ENCODE results near the gene LOXHD1.

Gene LOXHD1

DNA sequence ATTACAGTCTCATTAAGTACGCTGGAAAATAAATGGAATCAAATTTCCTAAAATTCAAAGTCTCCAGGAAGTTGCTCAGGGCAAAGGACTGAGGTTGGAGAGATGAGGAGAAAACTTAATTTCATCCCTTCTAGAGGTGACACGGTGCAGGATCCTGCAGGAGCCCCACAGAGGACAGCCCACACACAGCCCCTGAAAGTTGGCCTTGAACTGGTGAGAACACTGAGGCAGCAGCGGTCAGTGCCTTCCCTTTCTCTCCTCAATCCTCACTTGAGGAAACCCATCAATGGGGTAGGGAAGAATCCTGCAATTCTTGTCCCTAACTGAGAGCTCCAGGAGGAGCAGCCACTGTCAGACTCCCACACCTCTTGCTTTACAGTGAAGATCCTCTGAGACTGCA, 37.5 kb downstream of the LOXHD1 start:
- H3K4me1 ChIP-seq (ENCODE audit: insufficient read depth, low read length, severe bottlenecking) = no peaks in the 10 kb centered on the region
- no peaks in the 10 kb centered on the region for H3K27me3 ChIP-seq (ENCODE audit: insufficient read depth, low read length)
- H3K4me2 ChIP-seq (ENCODE audit: low read length) = no peak overlapping the region
- no peaks in the 10 kb centered on the region for H3F3A ChIP-seq (ENCODE audit: insufficient read depth, low read length)
- no peaks in the 10 kb centered on the region for H4K20me1 ChIP-seq (ENCODE audit: insufficient read depth, low read length)
- no peaks in the 10 kb centered on the region for H3K9me2 ChIP-seq (ENCODE audit: low read depth, low read length)
- H3K4me3 ChIP-seq (ENCODE audit: low read depth, low read length, poor library complexity, severe bottlenecking) = no peak overlapping the region
- H3K9me3 ChIP-seq (ENCODE audit: low read length) = no peaks in the 10 kb centered on the region
- no peak overlapping the region for H2AFZ ChIP-seq (ENCODE audit: low read length)
- no peak for TF ChIP-seq EZH2 (IDR thresholded peaks at IDR 0.05; ENCODE audit: borderline replicate concordance, low read length)
- TF ChIP-seq, protein P1, sequence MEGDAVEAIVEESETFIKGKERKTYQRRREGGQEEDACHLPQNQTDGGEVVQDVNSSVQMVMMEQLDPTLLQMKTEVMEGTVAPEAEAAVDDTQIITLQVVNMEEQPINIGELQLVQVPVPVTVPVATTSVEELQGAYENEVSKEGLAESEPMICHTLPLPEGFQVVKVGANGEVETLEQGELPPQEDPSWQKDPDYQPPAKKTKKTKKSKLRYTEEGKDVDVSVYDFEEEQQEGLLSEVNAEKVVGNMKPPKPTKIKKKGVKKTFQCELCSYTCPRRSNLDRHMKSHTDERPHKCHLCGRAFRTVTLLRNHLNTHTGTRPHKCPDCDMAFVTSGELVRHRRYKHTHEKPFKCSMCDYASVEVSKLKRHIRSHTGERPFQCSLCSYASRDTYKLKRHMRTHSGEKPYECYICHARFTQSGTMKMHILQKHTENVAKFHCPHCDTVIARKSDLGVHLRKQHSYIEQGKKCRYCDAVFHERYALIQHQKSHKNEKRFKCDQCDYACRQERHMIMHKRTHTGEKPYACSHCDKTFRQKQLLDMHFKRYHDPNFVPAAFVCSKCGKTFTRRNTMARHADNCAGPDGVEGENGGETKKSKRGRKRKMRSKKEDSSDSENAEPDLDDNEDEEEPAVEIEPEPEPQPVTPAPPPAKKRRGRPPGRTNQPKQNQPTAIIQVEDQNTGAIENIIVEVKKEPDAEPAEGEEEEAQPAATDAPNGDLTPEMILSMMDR (IDR thresholded peaks at IDR 0.05; ENCODE audit: low read length) = no peak
- no peaks in the 10 kb centered on the region for H3K36me3 ChIP-seq (ENCODE audit: insufficient read depth, low read length)
- H3K79me2 ChIP-seq (ENCODE audit: insufficient read depth, low read length) = no peaks in the 10 kb centered on the region
- no peak overlapping the region for H3K27ac ChIP-seq (ENCODE audit: low read depth, low read length, poor library complexity, severe bottlenecking)
- no peak overlapping the region for H3K9ac ChIP-seq (ENCODE audit: low read length)

DNA sequence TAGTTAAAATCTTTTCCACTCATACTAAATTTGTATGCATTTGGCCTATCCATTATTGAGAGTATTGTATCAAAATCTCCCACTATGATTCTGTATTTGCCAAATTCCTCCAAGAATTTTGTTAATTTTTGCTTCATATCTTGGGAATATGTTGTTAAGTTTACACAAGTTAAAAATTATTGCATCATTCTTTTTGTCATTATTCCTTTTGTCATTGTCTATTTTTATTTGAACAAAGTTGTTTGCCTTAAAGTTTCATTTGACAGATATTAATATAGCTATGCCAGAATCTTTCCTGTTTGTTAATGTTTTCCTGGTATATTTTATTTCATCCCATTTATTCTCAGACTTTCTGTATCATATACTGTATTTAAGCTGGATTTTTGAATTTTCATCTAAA, 41.3 kb downstream of the LOXHD1 start:
- Histone ChIP-seq H3K9ac (ENCODE audit: low read length) (no peak overlapping the region), H4K20me1 (ENCODE audit: insufficient read depth, low read length) (no peaks in the 10 kb centered on the region), H3K4me3 (ENCODE audit: low read depth, low read length, poor library complexity, severe bottlenecking) (no peak overlapping the region), H3K4me1 (ENCODE audit: insufficient read depth, low read length, severe bottlenecking) (no peaks in the 10 kb centered on the region), H3K9me3 (ENCODE audit: low read length) (no peaks in the 10 kb centered on the region), H3K27me3 (ENCODE audit: insufficient read depth, low read length) (no peaks in the 10 kb centered on the region), H2AFZ (ENCODE audit: low read length) (no peak overlapping the region), H3K27ac (ENCODE audit: low read depth, low read length, poor library complexity, severe bottlenecking) (no peak overlapping the region), H3F3A (ENCODE audit: insufficient read depth, low read length) (no peaks in the 10 kb centered on the region), H3K9me2 (ENCODE audit: low read depth, low read length) (no peaks in the 10 kb centered on the region), H3K36me3 (ENCODE audit: insufficient read depth, low read length) (no peaks in the 10 kb centered on the region), H3K79me2 (ENCODE audit: insufficient read depth, low read length) (no peaks in the 10 kb centered on the region), H3K4me2 (ENCODE audit: low read length) (no peak overlapping the region)
- TF ChIP-seq, protein P1 (IDR thresholded peaks at IDR 0.05; ENCODE audit: low read length) = no peak
- TF ChIP-seq EZH2 (IDR thresholded peaks at IDR 0.05; ENCODE audit: borderline replicate concordance, low read length) = no peak

DNA sequence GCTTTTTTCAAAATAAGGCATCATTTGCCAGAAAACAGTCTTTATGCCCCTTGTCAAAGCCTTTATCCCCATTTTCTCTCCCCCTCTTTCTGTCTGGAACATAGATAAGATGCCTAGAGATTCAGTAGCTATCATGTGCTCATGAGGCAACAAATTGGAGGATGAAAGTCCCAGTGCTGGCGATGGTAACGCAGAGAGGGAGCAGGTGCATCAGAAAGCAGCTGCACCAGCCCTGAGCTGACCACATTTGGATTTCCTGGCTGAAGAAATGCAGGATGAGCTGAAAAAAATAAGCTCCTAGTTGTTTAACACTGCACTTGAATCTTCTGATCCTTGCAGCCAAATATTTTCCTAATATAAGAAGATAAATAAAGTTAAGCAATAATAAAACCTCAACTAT, 48.0 kb downstream of the LOXHD1 start:
- Histone ChIP-seq H3K9me3 (ENCODE audit: low read length) (no peaks in the 10 kb centered on the region), H3K4me2 (ENCODE audit: low read length) (no peak overlapping the region), H4K20me1 (ENCODE audit: insufficient read depth, low read length) (no peaks in the 10 kb centered on the region), H3K9ac (ENCODE audit: low read length) (no peak overlapping the region), H3K27me3 (ENCODE audit: insufficient read depth, low read length) (no peaks in the 10 kb centered on the region), H3K27ac (ENCODE audit: low read depth, low read length, poor library complexity, severe bottlenecking) (no peak overlapping the region), H3F3A (ENCODE audit: insufficient read depth, low read length) (no peaks in the 10 kb centered on the region), H3K9me2 (ENCODE audit: low read depth, low read length) (no peaks in the 10 kb centered on the region), H3K4me3 (ENCODE audit: low read depth, low read length, poor library complexity, severe bottlenecking) (no peak overlapping the region), H3K79me2 (ENCODE audit: insufficient read depth, low read length) (no peaks in the 10 kb centered on the region), H2AFZ (ENCODE audit: low read length) (no peak overlapping the region), H3K4me1 (ENCODE audit: insufficient read depth, low read length, severe bottlenecking) (no peaks in the 10 kb centered on the region), H3K36me3 (ENCODE audit: insufficient read depth, low read length) (no peaks in the 10 kb centered on the region)
- TF ChIP-seq, protein P1 (IDR thresholded peaks at IDR 0.05; ENCODE audit: low read length) = no peak
- TF ChIP-seq EZH2 (IDR thresholded peaks at IDR 0.05; ENCODE audit: borderline replicate concordance, low read length) = no peak
